ENCODE measurements around the gene AGRN. TPM values are rescaled to one million over a fixed set of nuclear protein-coding genes. Genes with fewer than 3 reads are reported as not detected.
"Not testable (repeated sequence)": the region's sequence is repeated elsewhere in the genome, so short reads cannot be mapped to it uniquely, and the experiment has no call there.

The AGRN gene
- total RNA-seq, 6 experiments from 2014 or later, result 131 to 164 (median 140) TPM

GRCh38 chr1:1053682-1054081 is 33.8 kb downstream of the AGRN start:
- Mint-ChIP-seq H3K27ac (no peak overlapping the region), H3K27me3 (ENCODE audit: insufficient read depth) (peaks cover 12% of the 10 kb centered on the region), H3K4me1 (ENCODE audit: low read depth) (peaks cover 7% of the 10 kb centered on the region; the same call in 1 of the 2 replicates), H3K4me3 (no peak overlapping the region), H3K9me3 (no peaks in the 10 kb centered on the region), H3K36me3 (ENCODE audit: low read depth) (peaks cover 20% of the 10 kb centered on the region)
- no peak for DNase-seq
- no peak for TF ChIP-seq CTCF (IDR thresholded peaks at IDR 0.05)

- peaks cover 20% of the 10 kb centered on the region for H3K36me3 Mint-ChIP-seq (ENCODE audit: low read depth)
- DNase-seq, result no peak
- H3K27me3 Mint-ChIP-seq (ENCODE audit: insufficient read depth), result peaks cover 12% of the 10 kb centered on the region
- TF ChIP-seq CTCF (IDR thresholded peaks at IDR 0.05), result no peak
- no peaks in the 10 kb centered on the region for H3K9me3 Mint-ChIP-seq
- peaks cover 9% of the 10 kb centered on the region; the same call in 1 of the 2 replicates for H3K4me1 Mint-ChIP-seq (ENCODE audit: low read depth)
- H3K27ac Mint-ChIP-seq, result no peak overlapping the region
- H3K4me3 Mint-ChIP-seq, result no peak overlapping the region
Measured at GRCh38 chr1:1054099-1054700, 34.3 kb downstream of the AGRN start.

- Mint-ChIP-seq H3K36me3 (ENCODE audit: low read depth) (peaks cover 20% of the 10 kb centered on the region), H3K27me3 (ENCODE audit: insufficient read depth) (peaks cover 12% of the 10 kb centered on the region), H3K4me1 (ENCODE audit: low read depth) (peaks cover 9% of the 10 kb centered on the region; the same call in 1 of the 2 replicates), H3K9me3 (no peaks in the 10 kb centered on the region), H3K4me3 (no peak overlapping the region), H3K27ac (no peak overlapping the region)
- DNase-seq, result no peak
- TF ChIP-seq CTCF (IDR thresholded peaks at IDR 0.05), result no peak
Measured at GRCh38 chr1:1054971-1055370, 35.1 kb downstream of the AGRN start.

GRCh38 chr1:1055841-1056736 is 36.2 kb downstream of the AGRN start:
- no peak for DNase-seq
- Mint-ChIP-seq H3K27me3 (ENCODE audit: insufficient read depth) (peaks cover 14% of the 10 kb centered on the region), H3K36me3 (ENCODE audit: low read depth) (peaks cover 20% of the 10 kb centered on the region), H3K9me3 (no peaks in the 10 kb centered on the region), H3K4me1 (ENCODE audit: low read depth) (peaks cover 9% of the 10 kb centered on the region; the same call in 1 of the 2 replicates), H3K4me3 (no peak overlapping the region; the same call in 1 of the 2 replicates), H3K27ac (no peak overlapping the region)
- TF ChIP-seq CTCF (IDR thresholded peaks at IDR 0.05), result no peak

GRCh38 chr1:1057769-1058087 is 37.8 kb downstream of the AGRN start:
- H3K9me3 Mint-ChIP-seq; H3K27ac Mint-ChIP-seq; DNase-seq; H3K4me1 Mint-ChIP-seq (ENCODE audit: low read depth): not testable (repeated sequence)
- Mint-ChIP-seq H3K36me3 (ENCODE audit: low read depth) (peaks cover 12% of the 10 kb centered on the region), H3K4me3 (peak overlapping the region; percentile 84; the same call in 1 of the 2 replicates), H3K27me3 (ENCODE audit: insufficient read depth) (peaks cover 15% of the 10 kb centered on the region)

Measured in HFFc6 (cell line).